Hindlimb muscle (tissue), 1 donor: ENCODE measurements around the gene LRMDA. TPM values are rescaled to one million over a fixed set of nuclear protein-coding genes. Genes with fewer than 3 reads are reported as not detected.

Experiments used
- DNase-seq: peaks from one replicate; pipeline ENCODE4 v3.0.0-alpha.2; 2013
- polyA plus RNA-seq: library from polyadenylated mRNA; unstranded; fragments of 120-200 nt; gene quantifications from one replicate; pipeline ENCODE4 v1.2.1, GENCODE V29; 2013; ENCODE audit not compliant: insufficient read length

The LRMDA gene
- polyA plus RNA-seq, 1 donor: 6.6 TPM

GRCh38 chr10:76375761-76376160 lies 944.3 kb downstream of the LRMDA start:
- DNase-seq: no peak

GRCh38 chr10:76382381-76382851 lies 951.0 kb downstream of the LRMDA start:
- no peak for DNase-seq

DNA sequence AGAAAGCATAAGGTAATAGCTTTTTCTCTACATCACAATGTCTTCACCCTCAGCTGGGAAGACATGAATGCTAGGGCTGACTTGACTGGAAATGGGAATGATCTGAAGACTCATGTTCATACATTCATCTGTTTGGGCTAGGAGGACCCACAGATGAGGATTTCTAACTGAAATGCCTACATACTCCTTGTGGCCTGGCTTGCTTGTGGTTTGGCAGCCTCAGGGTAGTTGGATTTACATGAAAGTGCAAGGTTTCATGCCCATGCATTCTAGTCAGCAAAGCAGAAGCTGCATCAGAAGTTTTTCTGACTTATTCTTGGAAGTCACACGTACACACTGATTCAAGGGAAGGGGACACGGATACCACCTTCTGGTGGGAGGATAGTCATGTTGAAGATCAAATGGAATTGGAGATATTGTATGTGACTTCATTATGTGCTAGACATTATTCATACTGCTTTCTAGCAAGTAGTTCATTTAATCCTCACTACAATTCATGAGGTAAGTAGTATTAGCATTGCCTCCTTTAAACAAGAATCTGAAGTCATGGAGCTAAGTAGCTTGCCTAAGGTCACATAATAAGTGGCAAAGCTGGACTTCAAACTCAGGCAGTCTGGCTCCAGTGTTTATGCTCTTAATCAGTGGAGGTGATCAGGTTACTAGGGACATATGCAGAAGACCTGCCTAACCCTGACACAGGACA lies 957.0 kb downstream of the LRMDA start:
- no peak for DNase-seq

DNA sequence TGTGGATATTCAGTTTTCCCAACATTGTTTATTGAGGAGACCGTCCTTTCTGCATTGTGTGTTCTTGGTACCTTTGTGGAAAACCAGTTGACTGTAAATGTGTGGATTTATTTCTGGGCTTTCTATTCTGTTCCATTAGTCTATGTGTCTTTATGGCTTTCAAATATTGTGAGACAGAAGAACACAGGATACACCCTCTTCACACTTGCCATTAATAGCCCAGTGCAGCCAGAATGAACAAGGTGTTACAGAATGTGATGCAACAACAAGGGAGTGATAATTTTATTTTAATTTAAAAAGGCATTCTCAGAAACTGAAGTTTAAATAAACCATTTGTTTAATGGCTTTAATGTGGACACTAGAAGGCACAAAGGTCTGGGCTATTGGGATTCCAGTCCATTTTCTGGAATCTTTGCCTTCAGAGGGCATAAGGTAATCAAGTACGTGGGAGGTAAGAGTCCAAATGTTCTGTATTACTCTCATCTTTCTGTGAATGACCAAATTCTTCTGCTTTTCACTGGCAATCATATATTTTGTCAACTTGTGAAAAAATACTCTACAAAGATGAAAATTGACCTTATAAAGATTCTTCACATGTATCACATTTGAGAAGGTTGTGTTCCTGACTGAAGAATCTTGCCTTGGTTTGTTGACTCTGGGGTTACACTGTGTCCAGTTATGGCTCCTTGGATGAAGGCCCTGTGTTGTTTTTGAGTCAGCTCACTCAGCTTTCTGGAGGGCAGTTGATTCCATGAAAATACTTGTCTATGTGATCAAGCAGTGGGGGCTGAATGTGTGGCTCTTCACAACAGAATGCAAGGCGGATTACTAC lies 962.7 kb downstream of the LRMDA start:
- no peak for DNase-seq

DNA sequence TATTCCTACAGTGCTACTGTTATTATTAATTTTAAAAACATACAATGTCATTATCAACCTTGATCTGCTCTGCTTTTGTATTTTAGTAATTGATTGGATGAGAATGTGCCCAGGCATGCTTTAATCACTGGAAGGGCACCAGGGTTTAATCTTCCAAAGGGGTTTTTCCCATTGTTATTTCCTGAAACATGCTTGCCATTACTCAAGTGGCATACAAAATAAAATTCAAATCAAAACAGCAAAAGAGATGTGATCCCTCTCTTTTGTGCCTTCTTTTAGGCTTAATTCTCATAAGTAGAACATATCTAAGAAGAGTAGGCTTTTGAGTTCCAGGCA lies 963.3 kb downstream of the LRMDA start:
- no peak for DNase-seq

DNA sequence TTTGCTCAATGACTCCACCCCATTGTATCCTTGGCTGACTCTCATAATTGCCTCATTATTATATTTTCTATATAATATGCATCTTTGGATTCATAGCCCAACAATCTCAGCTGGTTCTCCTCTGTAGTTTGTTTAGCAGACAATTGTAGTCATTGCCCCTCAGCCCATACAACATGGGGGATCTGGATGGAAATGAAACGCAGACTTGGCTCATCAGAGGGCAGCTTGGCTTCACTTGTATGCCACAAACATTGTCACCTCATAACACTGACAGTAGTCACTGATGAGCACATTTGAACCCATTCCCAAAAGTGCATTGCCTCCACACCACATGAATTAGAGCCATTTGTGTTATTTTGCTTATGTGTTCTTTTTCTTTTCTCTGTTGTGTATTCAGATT lies 963.8 kb downstream of the LRMDA start:
- DNase-seq: no peak

DNA sequence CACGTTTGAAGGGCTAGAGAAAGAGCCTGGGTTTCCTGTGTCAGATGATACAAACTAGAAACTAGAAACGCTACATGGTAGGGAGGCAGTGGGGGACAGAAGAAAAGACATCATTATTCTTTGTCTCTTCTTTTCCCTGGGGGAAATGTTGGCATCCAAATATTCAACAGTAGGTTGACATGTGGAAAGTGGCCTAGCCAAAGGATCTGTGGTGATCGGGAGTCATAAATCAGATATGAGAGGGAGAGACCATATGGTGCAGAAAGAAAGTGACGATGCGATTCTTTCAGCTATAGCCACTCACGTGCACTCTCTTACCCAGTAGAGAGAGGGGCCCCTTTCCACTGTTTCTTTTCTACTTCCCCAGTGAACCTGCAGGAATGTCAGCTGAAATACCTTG lies 964.7 kb downstream of the LRMDA start:
- DNase-seq: no peak

DNA sequence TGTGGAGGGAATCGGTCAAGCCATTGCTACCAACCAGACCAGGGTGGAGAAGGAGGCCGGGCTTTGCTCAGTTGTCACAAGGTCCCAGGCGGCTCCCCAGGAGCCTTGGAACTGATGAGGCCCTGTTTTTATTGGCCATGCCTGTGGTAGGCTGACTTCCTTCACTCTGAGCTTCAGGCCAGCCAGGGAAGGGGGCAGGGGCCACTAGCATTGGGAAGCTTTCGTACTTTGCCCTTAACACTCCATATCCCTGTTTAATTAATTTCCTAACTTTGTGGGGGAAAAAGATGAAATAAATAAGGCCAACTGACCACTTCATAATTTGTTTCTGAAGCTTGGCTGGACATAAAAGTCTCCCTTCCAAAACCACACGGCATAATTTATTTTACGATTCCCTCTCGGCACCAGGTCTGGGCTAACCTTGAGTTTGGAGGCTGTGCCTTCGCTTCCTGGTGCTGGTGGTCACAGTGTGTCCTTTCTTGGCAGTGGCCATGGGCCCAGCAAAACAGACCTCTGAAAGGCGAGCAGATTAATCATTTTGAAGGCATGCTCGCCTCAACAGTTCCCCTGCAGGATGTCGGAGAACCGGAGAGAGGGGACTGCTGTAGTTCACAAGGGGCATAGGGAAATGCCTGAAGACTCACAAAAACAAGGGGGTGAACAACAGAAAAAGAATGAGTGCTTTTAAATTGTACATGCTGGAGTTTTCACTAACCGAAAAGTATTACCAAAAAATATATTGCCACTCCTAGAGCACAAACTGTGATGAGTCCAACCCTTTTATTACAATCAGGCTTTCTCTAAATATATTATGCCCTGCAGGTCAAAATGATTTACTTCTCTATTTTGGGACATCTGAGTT lies 966.0 kb downstream of the LRMDA start:
- no peak for DNase-seq

DNA sequence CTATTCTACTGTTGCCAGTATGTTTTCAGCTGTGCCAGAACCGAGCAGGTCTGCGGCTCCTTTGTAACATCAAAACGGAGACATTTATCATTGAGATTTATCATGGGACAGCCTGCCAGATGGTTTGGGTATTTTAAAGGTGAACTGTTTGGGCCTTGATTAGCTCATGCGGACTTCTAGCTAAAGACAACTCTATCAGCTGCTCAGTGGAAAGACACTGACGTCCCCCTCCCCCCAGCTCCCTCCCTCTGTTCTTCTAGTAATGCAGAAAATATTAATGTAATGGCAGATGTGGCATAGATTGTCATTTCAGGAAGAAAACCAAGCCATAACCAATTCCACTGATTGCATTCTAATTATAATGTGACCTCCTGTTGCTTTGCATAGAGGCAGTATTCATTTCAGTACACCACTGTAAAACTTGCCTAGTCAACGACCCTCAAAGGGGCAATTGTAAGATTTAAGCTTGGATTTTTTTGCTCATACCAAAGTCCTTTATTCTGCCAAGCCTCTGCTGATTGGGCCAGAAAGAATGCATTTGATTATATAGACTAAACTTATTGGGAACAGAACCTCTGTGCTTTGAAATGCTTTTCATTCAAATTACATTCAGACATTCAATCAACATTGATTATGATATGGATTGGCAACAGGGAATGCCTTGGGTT lies 966.8 kb downstream of the LRMDA start:
- no peak for DNase-seq

DNA sequence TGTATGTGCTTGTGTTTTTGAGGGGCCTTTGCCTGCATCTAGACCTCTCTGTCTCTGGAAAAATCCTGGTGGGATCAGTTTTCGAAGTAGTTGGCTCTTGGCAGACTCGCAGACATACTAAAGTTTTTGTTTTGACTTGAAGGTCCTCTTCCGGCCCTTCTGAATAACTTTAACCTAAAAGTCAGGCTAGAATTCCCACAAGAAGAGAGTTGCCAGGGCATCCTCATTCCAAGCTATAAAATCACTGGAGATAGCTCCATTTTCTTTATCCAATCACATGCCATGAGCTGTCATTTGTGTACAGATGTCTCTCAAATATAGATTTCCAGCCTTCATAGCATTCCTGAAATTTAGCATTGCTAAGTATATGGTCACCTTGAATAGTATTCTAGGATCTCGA lies 967.8 kb downstream of the LRMDA start:
- DNase-seq: no peak

- DNase-seq: no peak
These were observed 969.6 kb downstream of the LRMDA start for GRCh38 chr10:76401006-76401405.

- no peak for DNase-seq
These were observed 972.5 kb downstream of the LRMDA start for GRCh38 chr10:76403912-76404311.

DNA sequence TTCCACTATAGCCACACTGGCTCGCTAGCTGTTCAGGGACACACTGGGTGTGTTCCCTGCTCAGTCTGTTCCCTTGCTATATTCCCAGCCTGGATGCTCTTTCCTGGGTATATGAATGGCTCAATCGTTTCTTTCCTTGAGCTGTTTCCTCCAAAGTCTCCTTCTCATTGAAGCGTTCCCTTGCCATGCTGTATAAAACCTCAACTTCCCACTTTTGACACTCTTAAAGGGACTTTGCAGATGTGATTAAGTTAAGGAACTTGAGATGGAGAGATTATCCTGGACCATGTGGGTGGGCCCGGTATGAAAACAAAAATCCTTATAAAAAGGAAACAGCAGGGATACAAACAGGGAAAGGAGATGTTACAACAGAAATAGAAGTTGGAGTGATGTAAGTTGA lies 973.1 kb downstream of the LRMDA start:
- DNase-seq: no peak

DNA sequence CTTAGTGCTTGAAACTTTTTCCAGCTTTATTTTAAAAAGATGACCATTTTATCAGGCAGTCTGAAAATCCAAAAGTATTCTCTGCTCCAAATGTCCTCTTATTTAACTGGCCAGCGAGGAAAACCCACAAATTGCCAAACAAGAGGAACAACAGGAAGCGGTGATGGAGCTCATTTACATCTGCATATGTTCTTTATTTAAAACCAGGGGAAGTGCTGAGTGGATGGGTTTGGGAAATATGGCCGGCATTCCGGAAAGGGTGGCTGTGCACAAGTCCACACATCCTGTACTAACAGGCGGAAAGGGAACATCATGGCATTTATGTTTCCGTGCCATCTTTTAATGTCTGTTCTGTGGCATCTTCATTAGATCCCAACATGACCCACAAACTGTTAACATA lies 974.5 kb downstream of the LRMDA start:
- DNase-seq: no peak

- no peak for DNase-seq
These were observed 977.2 kb downstream of the LRMDA start for GRCh38 chr10:76408646-76409045.

GRCh38 chr10:76411729-76412435 lies 980.5 kb downstream of the LRMDA start:
- DNase-seq: no peak

GRCh38 chr10:76415554-76415953 lies 984.1 kb downstream of the LRMDA start:
- DNase-seq: no peak

DNA sequence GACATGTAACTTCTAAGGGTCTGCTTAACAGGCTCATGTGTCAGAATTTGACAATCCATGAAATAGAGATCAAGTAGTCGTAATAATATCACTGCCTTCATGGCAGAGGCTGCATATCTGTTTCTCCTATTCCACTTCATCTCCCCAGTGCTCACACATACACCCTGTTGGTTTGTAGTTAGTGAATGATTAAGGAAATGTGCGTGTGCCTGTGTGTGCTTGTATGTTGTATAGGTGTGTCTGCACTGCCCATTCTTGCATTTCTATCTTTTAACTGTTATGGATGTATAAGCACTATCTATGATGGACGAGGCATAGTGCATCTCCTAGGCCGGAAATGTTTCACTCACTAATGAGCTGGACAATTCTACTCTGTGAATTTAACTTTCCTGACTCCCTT lies 985.2 kb downstream of the LRMDA start:
- DNase-seq: no peak

GRCh38 chr10:76420725-76421124 lies 989.3 kb downstream of the LRMDA start:
- DNase-seq: no peak

- DNase-seq: no peak
These were observed 991.3 kb downstream of the LRMDA start for GRCh38 chr10:76422769-76423168.

GRCh38 chr10:76428551-76429367 lies 997.3 kb downstream of the LRMDA start:
- DNase-seq: no peak
